PFSK-1 (cell line): Measurements from ENCODE around the gene KIF12.

Experiments
- FOXP2 ChIP-seq: optimal IDR thresholded peaks from 2 replicates; pipeline ENCODE3; 2011; ENCODE audit warnings: borderline replicate concordance, control low read depth, inconsistent platforms; ENCODE audit not compliant: insufficient read depth; ENCODE audit errors: extremely low read length, extremely low read depth
- POLR2AphosphoS5 ChIP-seq: IDR thresholded peaks from 2 replicates; pipeline ENCODE4 v1.6.1; 2012; ENCODE audit warnings: low read depth, mild to moderate bottlenecking, control low read depth, low read length, moderate library complexity
- REST ChIP-seq, 2 experiments: IDR thresholded peaks; 2 replicates each; pipeline versions ENCODE4 v1.6.1 to v1.8.0; 2011 to 2012; ENCODE audit warnings: low read depth in 2 of 2, low read length in 2 of 2, control low read depth in 1 of 2, inconsistent platforms in 1 of 2, mild to moderate bottlenecking in 1 of 2, moderate library complexity in 1 of 2; ENCODE audit not compliant: insufficient read depth in 1 of 2
- SIN3A ChIP-seq: IDR thresholded peaks from 2 replicates; pipeline ENCODE4 v1.6.1; 2012; ENCODE audit warnings: mild to moderate bottlenecking, low read length, moderate library complexity, borderline replicate concordance; ENCODE audit not compliant: insufficient read depth
- TAF1 ChIP-seq: IDR thresholded peaks from 2 replicates; pipeline ENCODE4 v1.6.1; 2012; ENCODE audit warnings: low read length, control low read depth, borderline replicate concordance; ENCODE audit not compliant: insufficient read depth

- TF ChIP-seq SIN3A = no peak
- TF ChIP-seq REST (IDR thresholded peaks at IDR 0.05; ENCODE audit: insufficient read depth in 1 of 2, low read depth in 2 of 2, low read length in 2 of 2) = no peak
- no peak for TF ChIP-seq TAF1
- TF ChIP-seq POLR2AphosphoS5 = no peak
- no peak for TF ChIP-seq FOXP2
Measured at GRCh38 chr9:114057161-114057885, 41.8 kb downstream of the KIF12 start.
